M059J (cell line): ENCODE data around the gene RNF130. TPM values are rescaled to one million over a fixed set of nuclear protein-coding genes. Genes with fewer than 3 reads are reported as not detected.
"Not testable (repeated sequence)": the region's sequence is repeated elsewhere in the genome, so short reads cannot be mapped to it uniquely, and the experiment has no call there.

ENCODE experiments used
- DNase-seq: peaks from one replicate; pipeline ENCODE4 v3.0.0-alpha.2; 2012; ENCODE audit warnings: low read depth
- total RNA-seq: library from RNA; depleted of rRNA; stranded (reverse); fragments of >200 nt; shearing (Covaris generic); gene quantifications from 2 replicates; pipeline ENCODE4 v1.2.3, GENCODE V29; 2014

The RNF130 gene
- total RNA-seq, 1 experiment from 2014 or later = 50.6 TPM

- no peak for DNase-seq
Observed at GRCh38 chr5:179974246-179974945, 97.2 kb downstream of the RNF130 start.

- no peak for DNase-seq
Observed at GRCh38 chr5:179973391-179973790, 98.2 kb downstream of the RNF130 start.

- no peak for DNase-seq
Observed at GRCh38 chr5:179969110-179969509, 102.4 kb downstream of the RNF130 start.

- DNase-seq = no peak
Observed at GRCh38 chr5:179967489-179967888, 104.1 kb downstream of the RNF130 start.

GRCh38 chr5:179964015-179964414 is 107.5 kb downstream of the RNF130 start:
- DNase-seq = no peak

- no peak for DNase-seq
Observed at GRCh38 chr5:179963375-179963774, 108.2 kb downstream of the RNF130 start.

- no peak for DNase-seq
Observed at GRCh38 chr5:179960204-179960831, 111.2 kb downstream of the RNF130 start.

- DNase-seq = no peak
Observed at GRCh38 chr5:179959641-179960040, 111.9 kb downstream of the RNF130 start.

GRCh38 chr5:179959118-179959517 is 112.4 kb downstream of the RNF130 start:
- not testable (repeated sequence) for DNase-seq

- DNase-seq = no peak
Observed at GRCh38 chr5:179955630-179956029, 115.9 kb downstream of the RNF130 start.

GRCh38 chr5:179955062-179955461 is 116.5 kb downstream of the RNF130 start:
- DNase-seq = no peak

- DNase-seq = peak; percentile 17
Observed at GRCh38 chr5:179954434-179954833, 117.1 kb downstream of the RNF130 start.

GRCh38 chr5:179953987-179954386 is 117.6 kb downstream of the RNF130 start:
- DNase-seq = no peak

- no peak for DNase-seq
Observed at GRCh38 chr5:179936976-179937681, 134.4 kb downstream of the RNF130 start.

GRCh38 chr5:179930788-179931473 is 140.6 kb downstream of the RNF130 start:
- DNase-seq = peak; percentile 12

- no peak for DNase-seq
Observed at GRCh38 chr5:179927824-179928223, 143.7 kb downstream of the RNF130 start.

- no peak for DNase-seq
Observed at GRCh38 chr5:179926657-179927056, 144.9 kb downstream of the RNF130 start.

GRCh38 chr5:179923436-179923835 is 148.1 kb downstream of the RNF130 start:
- no peak for DNase-seq

- DNase-seq = no peak
Observed at GRCh38 chr5:179920175-179920574, 151.4 kb downstream of the RNF130 start.

GRCh38 chr5:179919487-179920060 is 152.0 kb downstream of the RNF130 start:
- no peak for DNase-seq

- DNase-seq = no peak
Observed at GRCh38 chr5:179918742-179919486, 152.6 kb downstream of the RNF130 start.
